MM.1S (cell line): ENCODE measurements around the gene KMT2D.

Experiments
- DNase-seq: peaks from one replicate; pipeline ENCODE4 v3.0.0-alpha.2; 2015
- H2AFZ ChIP-seq: fragments of 300-600 bp; sonication (generic); 2 replicates; pipeline ENCODE4 v1.6.0; 2016; ENCODE audit warnings: antibody characterized with exemption, low read length
- H3F3A ChIP-seq: fragments of 300-600 bp; sonication (generic); 2 replicates; pipeline ENCODE4 v1.6.1; 2016; ENCODE audit warnings: mild to moderate bottlenecking, antibody characterized with exemption, low read length, moderate library complexity, mixed read lengths; ENCODE audit not compliant: insufficient read depth
- H3K27ac ChIP-seq: fragments of 300-600 bp; sonication (generic); 2 replicates; pipeline ENCODE4 v1.5.1; 2016; ENCODE audit warnings: mild to moderate bottlenecking, low read length
- H3K27me3 ChIP-seq: fragments of 300-600 bp; sonication (generic); replicated peaks from 2 replicates; pipeline ENCODE4 v1.6.0; 2016; ENCODE audit warnings: low read length; ENCODE audit not compliant: insufficient read depth
- H3K36me3 ChIP-seq: fragments of 300-600 bp; sonication (generic); replicated peaks from 2 replicates; pipeline ENCODE4 v1.6.1; 2016; ENCODE audit warnings: mild to moderate bottlenecking, low read length, mixed read lengths; ENCODE audit not compliant: insufficient read depth
- H3K4me1 ChIP-seq: fragments of 300-600 bp; sonication (generic); 2 replicates; pipeline ENCODE4 v1.6.1; 2016; ENCODE audit warnings: low read length, mixed read lengths
- H3K4me2 ChIP-seq: fragments of 300-600 bp; sonication (generic); 2 replicates; pipeline ENCODE4 v1.6.0; 2016; ENCODE audit warnings: low read depth, low read length
- H3K4me3 ChIP-seq: fragments of 300-600 bp; sonication (generic); 2 replicates; pipeline ENCODE4 v1.5.1; 2016; ENCODE audit warnings: low read length, mixed read lengths
- H3K79me2 ChIP-seq: fragments of 300-600 bp; sonication (generic); 2 replicates; pipeline ENCODE4 v1.6.1; 2016; ENCODE audit warnings: mixed run types, low read length, mixed read lengths
- H3K9ac ChIP-seq: fragments of 300-600 bp; sonication (generic); 2 replicates; pipeline ENCODE4 v1.6.1; 2016; ENCODE audit warnings: low read length, mixed read lengths
- H3K9me2 ChIP-seq: fragments of 300-600 bp; sonication (generic); replicated peaks from 2 replicates; pipeline ENCODE4 v1.6.1; 2016; ENCODE audit warnings: mild to moderate bottlenecking, low read length, mixed read lengths; ENCODE audit not compliant: insufficient read depth
- H3K9me3 ChIP-seq: fragments of 300-600 bp; sonication (generic); replicated peaks from 2 replicates; pipeline ENCODE4 v1.6.1; 2016; ENCODE audit warnings: mild to moderate bottlenecking, low read length, mixed read lengths; ENCODE audit not compliant: insufficient read depth
- H4K20me1 ChIP-seq: fragments of 300-600 bp; sonication (generic); 2 replicates; pipeline ENCODE4 v1.6.1; 2016; ENCODE audit warnings: mild to moderate bottlenecking, low read length, moderate library complexity, mixed read lengths; ENCODE audit not compliant: insufficient read depth
- EZH2 ChIP-seq: fragments of 300-600 bp; sonication (generic); optimal IDR thresholded peaks from 2 replicates; pipeline ENCODE3; 2017; ENCODE audit warnings: low read depth, mild to moderate bottlenecking, antibody characterized with exemption, low read length, mixed read lengths
- EZH2phosphoT487 ChIP-seq: fragments of 300-600 bp; sonication (generic); IDR thresholded peaks from 2 replicates; pipeline ENCODE4 v1.6.1; 2018; ENCODE audit warnings: antibody characterized with exemption, low read length
- TF ChIP-seq, protein P1 (sequence below): fragments of 300-600 bp; sonication (generic); IDR thresholded peaks from 2 replicates; pipeline ENCODE4 v1.5.1; 2016; ENCODE audit warnings: antibody characterized with exemption, low read length, mixed read lengths

The KMT2D gene

DNA sequence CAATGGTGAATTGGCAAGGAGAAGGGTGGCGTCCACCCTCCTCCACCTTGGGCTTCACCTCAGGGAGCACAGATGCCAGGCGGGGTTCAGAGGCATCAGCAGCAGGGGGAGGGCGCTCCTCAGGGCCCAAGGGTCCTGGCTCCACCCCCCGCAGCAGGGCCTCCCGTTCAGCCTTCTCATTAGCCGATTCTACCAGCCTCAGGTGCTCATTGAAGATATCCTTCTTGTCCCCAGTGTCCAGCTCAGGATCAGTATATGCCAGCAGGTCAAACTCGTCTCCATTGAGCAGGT lies 22.7 kb downstream of the KMT2D start:
- Histone ChIP-seq H3K27ac (no peak overlapping the region), H3K9me2 (no peaks in the 10 kb centered on the region), H3K9me3 (no peaks in the 10 kb centered on the region), H3F3A (no peaks in the 10 kb centered on the region), H3K9ac (no peak overlapping the region), H3K4me1 (no peaks in the 10 kb centered on the region), H3K4me2 (no peak overlapping the region), H3K79me2 (no peaks in the 10 kb centered on the region), H4K20me1 (no peaks in the 10 kb centered on the region), H3K4me3 (no peak overlapping the region), H2AFZ (no peak overlapping the region), H3K36me3 (no peaks in the 10 kb centered on the region; the same call in 1 of the 2 replicates), H3K27me3 (no peaks in the 10 kb centered on the region)
- DNase-seq: no peak
- TF ChIP-seq, protein P1, sequence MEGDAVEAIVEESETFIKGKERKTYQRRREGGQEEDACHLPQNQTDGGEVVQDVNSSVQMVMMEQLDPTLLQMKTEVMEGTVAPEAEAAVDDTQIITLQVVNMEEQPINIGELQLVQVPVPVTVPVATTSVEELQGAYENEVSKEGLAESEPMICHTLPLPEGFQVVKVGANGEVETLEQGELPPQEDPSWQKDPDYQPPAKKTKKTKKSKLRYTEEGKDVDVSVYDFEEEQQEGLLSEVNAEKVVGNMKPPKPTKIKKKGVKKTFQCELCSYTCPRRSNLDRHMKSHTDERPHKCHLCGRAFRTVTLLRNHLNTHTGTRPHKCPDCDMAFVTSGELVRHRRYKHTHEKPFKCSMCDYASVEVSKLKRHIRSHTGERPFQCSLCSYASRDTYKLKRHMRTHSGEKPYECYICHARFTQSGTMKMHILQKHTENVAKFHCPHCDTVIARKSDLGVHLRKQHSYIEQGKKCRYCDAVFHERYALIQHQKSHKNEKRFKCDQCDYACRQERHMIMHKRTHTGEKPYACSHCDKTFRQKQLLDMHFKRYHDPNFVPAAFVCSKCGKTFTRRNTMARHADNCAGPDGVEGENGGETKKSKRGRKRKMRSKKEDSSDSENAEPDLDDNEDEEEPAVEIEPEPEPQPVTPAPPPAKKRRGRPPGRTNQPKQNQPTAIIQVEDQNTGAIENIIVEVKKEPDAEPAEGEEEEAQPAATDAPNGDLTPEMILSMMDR: no peak
- TF ChIP-seq EZH2: no peak
- TF ChIP-seq EZH2phosphoT487: no peak

DNA sequence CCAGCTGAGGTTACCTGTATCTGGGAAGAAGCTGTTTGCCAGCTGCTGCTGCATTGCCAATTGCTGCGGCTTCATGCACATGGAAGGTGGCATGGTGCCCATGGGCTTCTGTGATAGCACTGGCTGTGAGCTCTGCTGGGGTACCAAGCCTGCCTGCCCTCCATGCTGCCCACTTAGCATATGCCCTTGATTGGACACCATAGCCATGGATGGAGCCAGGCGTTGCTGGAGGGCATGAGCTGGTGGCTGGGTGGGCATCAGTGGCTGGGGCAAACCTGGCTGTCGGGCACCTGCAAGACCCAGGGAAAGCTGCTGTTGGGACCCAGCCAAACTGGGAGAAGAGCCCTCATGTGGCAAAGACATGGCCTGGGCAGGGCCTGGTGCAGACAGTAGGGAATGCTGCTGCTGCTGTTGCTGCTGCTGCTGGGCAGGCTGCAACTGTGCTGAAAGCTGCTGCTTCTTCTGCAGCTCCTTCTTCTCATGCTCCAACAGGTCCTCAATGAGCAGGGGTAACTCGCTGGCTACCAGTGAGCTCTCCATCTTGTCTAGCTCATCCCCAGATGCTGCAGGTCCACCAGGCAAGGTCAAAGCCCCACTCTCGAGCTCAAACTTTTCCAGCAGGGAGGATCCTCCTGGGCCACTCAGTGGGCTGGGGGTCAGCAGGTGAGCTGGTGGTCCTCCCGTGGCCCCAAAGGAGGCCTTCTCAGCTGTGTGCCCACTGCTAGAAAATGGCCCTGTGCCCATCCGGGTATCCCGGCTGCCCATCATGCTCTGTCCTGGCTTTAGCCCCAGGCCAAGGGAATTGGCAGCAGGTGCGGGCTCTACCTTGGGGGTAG lies 23.3 kb downstream of the KMT2D start:
- H3K36me3 ChIP-seq: no peaks in the 10 kb centered on the region; the same call in 1 of the 2 replicates
- no peak for DNase-seq
- TF ChIP-seq, protein P1: no peak

DNA sequence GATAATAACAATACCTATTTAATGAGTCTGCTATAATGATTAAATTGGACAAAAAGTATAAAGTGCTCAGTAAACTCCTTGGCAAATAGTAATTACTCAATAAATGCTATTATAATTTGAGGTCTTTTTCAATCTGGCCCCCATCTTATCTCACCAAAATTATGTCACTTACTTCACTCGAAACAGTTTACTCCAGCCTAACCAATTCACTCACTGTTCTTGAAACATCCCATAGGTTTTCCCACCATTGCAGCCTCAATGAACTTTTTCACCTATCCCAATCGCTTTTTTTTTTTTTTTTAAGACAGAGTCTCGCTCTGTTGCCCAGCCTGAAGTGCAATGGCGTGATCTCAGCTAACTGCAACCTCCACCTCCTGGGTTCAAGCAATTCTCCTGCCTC lies 24.6 kb downstream of the KMT2D start:
- no peak overlapping the region for H3K9ac ChIP-seq
- H3K27ac ChIP-seq: no peak overlapping the region
- no peak overlapping the region for H3K4me3 ChIP-seq
- H3K36me3 ChIP-seq: no peaks in the 10 kb centered on the region; the same call in 1 of the 2 replicates
- H4K20me1 ChIP-seq: no peaks in the 10 kb centered on the region
- H3K9me2 ChIP-seq: no peaks in the 10 kb centered on the region
- no peaks in the 10 kb centered on the region for H3K79me2 ChIP-seq
- no peaks in the 10 kb centered on the region for H3F3A ChIP-seq
- no peak for DNase-seq
- no peak for TF ChIP-seq EZH2
- TF ChIP-seq, protein P1: no peak
- TF ChIP-seq EZH2phosphoT487: no peak
- no peaks in the 10 kb centered on the region for H3K4me1 ChIP-seq
- no peaks in the 10 kb centered on the region for H3K27me3 ChIP-seq
- H3K9me3 ChIP-seq: no peaks in the 10 kb centered on the region
- no peak overlapping the region for H2AFZ ChIP-seq
- H3K4me2 ChIP-seq: no peak overlapping the region

More for the DNA sequence above, 23.3 kb downstream of the KMT2D start:
- Histone ChIP-seq H3K27me3 (no peaks in the 10 kb centered on the region), H3K4me3 (no peak overlapping the region), H3K9me3 (no peaks in the 10 kb centered on the region), H3F3A (no peaks in the 10 kb centered on the region), H3K4me2 (no peak overlapping the region), H3K79me2 (no peaks in the 10 kb centered on the region), H3K4me1 (no peaks in the 10 kb centered on the region), H4K20me1 (no peaks in the 10 kb centered on the region), H3K9ac (no peak overlapping the region), H2AFZ (no peak overlapping the region), H3K27ac (no peak overlapping the region), H3K9me2 (no peaks in the 10 kb centered on the region)
